Skeletal muscle tissue (tissue), 4 donors: ENCODE data around the gene CAB39. TPM values are rescaled to one million over a fixed set of nuclear protein-coding genes. Genes with fewer than 3 reads are reported as not detected.
"Not testable (repeated sequence)": the region's sequence is repeated elsewhere in the genome, so short reads cannot be mapped to it uniquely, and the experiment has no call there.

Experiments used
- H3K27ac ChIP-seq: one replicate; pipeline ENCODE4 v1.7.0; 2013; ENCODE audit warnings: mild to moderate bottlenecking, low read depth, low read length, inconsistent platforms
- H3K27me3 ChIP-seq, 3 donors: one replicate each; pipeline ENCODE4 v1.7.0; 2013; ENCODE audit warnings: low read length in 3 of 3; ENCODE audit not compliant: control insufficient read depth in 3 of 3, insufficient read depth in 3 of 3
- H3K36me3 ChIP-seq, 3 donors: one replicate each; pipeline ENCODE4 v1.7.0; 2013; ENCODE audit warnings: low read length in 3 of 3; ENCODE audit not compliant: control insufficient read depth in 3 of 3, insufficient read depth in 3 of 3
- H3K4me1 ChIP-seq, 3 donors: one replicate each; pipeline ENCODE4 v1.7.0; 2013; ENCODE audit warnings: low read length in 3 of 3, mild to moderate bottlenecking in 3 of 3; ENCODE audit not compliant: control insufficient read depth in 3 of 3, insufficient read depth in 3 of 3
- H3K4me3 ChIP-seq, 3 donors: one replicate each; pipeline ENCODE4 v1.7.0; 2013; ENCODE audit warnings: low read length in 3 of 3
- H3K9ac ChIP-seq, 3 donors: one replicate each; pipeline ENCODE4 v1.7.0; 2013; ENCODE audit warnings: low read length in 3 of 3, mild to moderate bottlenecking in 3 of 3, moderate library complexity in 2 of 3, low read depth in 1 of 3
- H3K9me3 ChIP-seq, 3 donors: one replicate each; pipeline ENCODE4 v1.7.0; 2013; ENCODE audit warnings: low read length in 3 of 3; ENCODE audit not compliant: control insufficient read depth in 3 of 3
- total RNA-seq: library from RNA; depleted of rRNA; stranded (reverse); fragments of >200 nt; gene quantifications from one replicate; pipeline ENCODE4 v1.2.3, GENCODE V29; 2014
- donor health status: Osteomylitis.

CAB39 gene
- total RNA-seq, 1 donor from 2014 or later, result 60.5 TPM

DNA sequence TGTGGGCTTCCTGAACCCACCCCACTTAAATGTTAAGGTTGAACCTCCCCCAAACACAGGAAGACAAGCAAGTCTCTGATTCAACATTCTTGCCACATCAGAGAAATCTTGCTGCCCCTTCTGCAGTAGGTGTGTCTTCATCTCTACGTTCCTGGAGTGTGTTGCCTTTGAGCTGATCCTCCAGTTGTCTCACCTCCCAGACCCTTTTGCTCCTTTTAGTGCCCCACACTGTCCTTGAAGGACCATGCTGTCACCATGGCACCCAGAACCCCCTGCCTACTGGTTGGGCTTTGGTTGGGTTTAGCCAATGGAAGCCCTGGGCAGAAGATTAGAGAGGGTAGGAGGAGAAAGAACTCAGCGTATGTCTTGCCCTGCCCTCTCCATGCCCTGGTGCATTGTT is 10.7 kb downstream of the CAB39 start:
- peaks cover 11 to 24% (median 18%) of the 10 kb centered on the region in 3 donors for H3K4me1 ChIP-seq
- no peak overlapping the region for H3K4me3 ChIP-seq
- H3K27me3 ChIP-seq, result no peaks in the 10 kb centered on the region
- no peak overlapping the region for H3K9ac ChIP-seq
- H3K36me3 ChIP-seq, result no peaks in the 10 kb centered on the region
- no peak overlapping the region for H3K27ac ChIP-seq
- no peaks in the 10 kb centered on the region for H3K9me3 ChIP-seq

DNA sequence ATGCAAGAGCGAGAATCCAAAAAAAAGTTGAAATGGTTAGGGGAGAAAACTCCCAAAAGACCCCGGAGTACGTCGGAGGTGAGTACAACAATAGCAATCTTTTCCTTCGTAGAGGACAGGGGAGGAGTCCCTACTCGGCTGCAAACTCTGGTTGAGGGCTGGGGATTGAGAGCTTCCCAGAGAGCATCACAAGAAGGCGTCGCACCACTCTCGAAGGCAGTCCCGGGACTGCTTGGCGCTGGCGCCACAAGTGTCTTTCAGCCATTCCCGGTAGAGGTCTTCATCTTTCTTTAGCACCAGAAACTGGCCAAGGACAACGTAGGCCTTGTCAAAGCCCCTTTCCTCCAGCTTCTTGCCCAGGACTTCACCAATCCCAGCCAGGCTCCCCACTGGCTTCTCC is 12.3 kb downstream of the CAB39 start:
- not testable (repeated sequence) for H3K9me3 ChIP-seq, H3K4me3 ChIP-seq, H3K27ac ChIP-seq, H3K36me3 ChIP-seq, H3K9ac ChIP-seq, H3K27me3 ChIP-seq
- H3K4me1 ChIP-seq, result peaks cover 7 to 14% (median 11%) of the 10 kb centered on the region in 3 donors

DNA sequence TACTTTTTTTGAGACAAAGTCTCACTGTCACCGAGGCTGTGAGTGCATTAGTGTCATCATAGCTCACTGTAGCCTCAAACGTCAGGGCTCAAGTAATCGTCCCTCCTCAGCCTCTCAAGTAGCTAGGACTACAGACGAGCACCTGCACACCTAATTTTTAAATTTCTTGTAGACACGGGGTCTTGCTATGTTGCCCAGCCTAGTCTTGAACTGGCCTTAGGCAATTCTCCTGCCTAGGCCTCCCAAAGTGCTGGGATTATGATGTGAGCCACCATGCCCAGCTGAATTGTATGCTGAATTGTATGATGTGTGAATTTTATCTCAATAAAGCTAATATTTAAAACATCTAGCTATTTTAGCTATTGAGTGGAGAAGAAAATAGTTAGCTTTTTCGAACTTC is 18.9 kb downstream of the CAB39 start:
- no peak overlapping the region for H3K27ac ChIP-seq
- H3K4me1 ChIP-seq, result peaks cover 7 to 15% (median 8%) of the 10 kb centered on the region in 3 donors
- no peak overlapping the region for H3K9ac ChIP-seq
- H3K9me3 ChIP-seq, result no peaks in the 10 kb centered on the region
- no peak overlapping the region for H3K4me3 ChIP-seq
- no peaks in the 10 kb centered on the region for H3K27me3 ChIP-seq
- no peaks in the 10 kb centered on the region for H3K36me3 ChIP-seq

DNA sequence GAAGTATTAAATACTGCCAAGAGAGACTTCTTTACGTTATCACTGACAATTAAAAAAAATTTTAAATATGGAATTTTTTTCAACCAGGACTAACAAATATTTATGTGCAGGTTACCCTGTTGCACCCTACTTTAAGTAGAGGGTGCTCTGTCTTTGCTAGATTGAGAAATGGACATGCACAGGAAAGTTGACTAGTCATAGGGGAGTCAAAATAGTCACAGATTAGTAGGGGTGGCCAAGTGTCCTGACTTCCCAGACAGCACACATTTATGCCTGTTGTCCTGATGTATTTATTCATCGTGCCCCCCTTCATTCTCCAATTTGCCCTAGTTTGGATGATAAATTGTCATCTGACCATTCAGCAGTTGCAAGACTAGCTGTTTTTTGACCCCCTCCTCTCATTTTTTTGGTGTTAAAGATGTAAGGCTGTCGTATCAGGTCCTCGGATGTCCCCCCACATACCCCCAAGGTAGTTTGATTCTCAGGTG is 20.3 kb downstream of the CAB39 start:
- Histone ChIP-seq H3K9ac (no peak overlapping the region), H3K4me3 (no peak overlapping the region), H3K27me3 (no peaks in the 10 kb centered on the region), H3K27ac (no peak overlapping the region), H3K36me3 (no peaks in the 10 kb centered on the region), H3K9me3 (no peaks in the 10 kb centered on the region), H3K4me1 (peaks cover 10 to 22% (median 21%) of the 10 kb centered on the region in 3 donors)

DNA sequence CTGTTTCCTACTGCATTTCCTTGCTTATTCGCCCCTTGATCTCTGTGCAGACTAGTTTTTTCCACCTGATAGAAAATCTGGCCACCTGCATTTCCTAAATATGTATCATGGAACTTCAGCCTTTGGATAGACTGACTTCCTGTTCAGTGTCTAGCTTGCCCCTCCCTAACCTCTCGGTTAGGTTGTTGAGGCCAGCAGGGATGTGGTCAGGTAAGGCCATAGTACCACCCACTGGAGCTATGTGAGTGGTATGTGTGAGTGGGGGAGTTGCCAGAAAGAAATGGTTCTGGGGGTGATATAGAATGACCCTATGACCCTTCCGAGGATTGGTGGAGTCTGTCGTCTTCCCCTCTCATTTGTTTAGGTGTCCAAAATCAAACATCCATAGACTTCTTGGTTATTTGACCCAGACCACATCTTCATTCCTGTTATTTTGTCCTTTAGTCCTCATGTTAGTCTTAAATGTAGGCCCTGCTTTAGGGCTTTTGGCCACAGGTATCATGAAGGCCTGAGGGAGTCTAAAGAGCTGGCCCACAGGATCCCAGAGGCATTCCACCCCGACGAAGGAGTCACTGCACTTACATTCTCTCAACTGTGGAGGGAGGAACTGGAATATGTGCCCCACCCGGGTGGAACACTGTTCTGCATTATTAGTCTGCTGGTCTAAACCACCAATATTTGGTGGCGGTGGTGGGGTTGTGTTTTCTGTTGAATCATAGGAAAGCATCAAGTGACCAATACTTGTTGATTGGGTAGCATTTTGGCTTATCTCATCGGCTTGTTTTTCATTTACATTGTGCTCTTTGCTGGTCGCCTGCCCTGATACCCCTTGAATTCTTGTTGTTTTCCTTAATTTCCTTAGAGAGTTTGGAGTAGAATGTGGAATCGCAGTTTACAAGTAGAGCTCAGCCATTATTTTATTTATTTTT is 21.9 kb downstream of the CAB39 start:
- H3K9me3 ChIP-seq, result no peaks in the 10 kb centered on the region
- H3K9ac ChIP-seq, result no peak overlapping the region
- H3K36me3 ChIP-seq, result no peaks in the 10 kb centered on the region
- no peak overlapping the region for H3K4me3 ChIP-seq
- no peak overlapping the region for H3K27ac ChIP-seq
- H3K4me1 ChIP-seq, result peaks cover 12 to 28% (median 27%) of the 10 kb centered on the region in 3 donors
- no peaks in the 10 kb centered on the region for H3K27me3 ChIP-seq

DNA sequence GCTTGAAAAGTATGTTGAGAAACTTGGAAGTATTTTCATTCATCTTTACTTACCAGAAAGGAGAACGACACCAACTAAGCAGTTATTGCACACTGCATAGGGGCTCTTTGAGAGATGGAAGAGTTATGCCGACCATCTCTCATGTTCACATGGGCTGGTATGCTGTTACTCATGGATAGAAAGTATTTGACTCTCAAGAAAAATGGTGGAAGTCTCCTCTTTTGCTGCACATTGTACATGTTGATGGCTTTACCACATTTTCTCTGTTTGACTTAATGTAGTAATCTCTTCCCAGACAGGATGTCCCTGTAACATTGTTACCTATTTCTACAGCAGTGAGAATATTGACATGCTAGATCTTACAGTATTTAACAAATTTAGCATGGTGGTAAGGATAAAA is 23.2 kb downstream of the CAB39 start:
- Histone ChIP-seq H3K4me1 (peaks cover 12 to 28% (median 27%) of the 10 kb centered on the region in 3 donors), H3K27me3 (no peaks in the 10 kb centered on the region), H3K27ac (no peak overlapping the region), H3K9me3 (no peaks in the 10 kb centered on the region), H3K36me3 (no peaks in the 10 kb centered on the region), H3K4me3 (no peak overlapping the region), H3K9ac (no peak overlapping the region)

DNA sequence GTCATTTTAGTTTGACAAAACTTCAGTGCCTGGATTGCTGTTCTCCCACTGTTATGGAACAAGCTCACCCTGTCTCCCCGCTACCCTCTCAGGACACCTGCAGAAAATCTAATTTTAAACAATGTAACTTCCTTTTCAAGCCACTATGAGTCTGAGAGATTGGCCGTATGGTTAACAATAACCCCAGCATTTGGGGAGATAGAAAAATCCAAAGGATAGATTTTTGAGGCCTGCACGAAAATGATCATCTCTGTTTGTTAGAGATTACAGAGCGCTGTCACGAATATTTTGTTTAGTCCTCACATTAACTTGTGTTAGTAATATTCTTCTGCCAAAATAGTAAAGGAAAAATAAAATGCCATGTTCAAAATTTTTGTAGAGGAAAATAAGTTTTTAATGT is 24.7 kb downstream of the CAB39 start:
- Histone ChIP-seq H3K9me3 (no peaks in the 10 kb centered on the region), H3K36me3 (no peaks in the 10 kb centered on the region), H3K4me3 (no peak overlapping the region), H3K4me1 (peaks cover 12 to 28% (median 27%) of the 10 kb centered on the region in 3 donors), H3K27ac (no peak overlapping the region), H3K27me3 (no peaks in the 10 kb centered on the region), H3K9ac (no peak overlapping the region)

DNA sequence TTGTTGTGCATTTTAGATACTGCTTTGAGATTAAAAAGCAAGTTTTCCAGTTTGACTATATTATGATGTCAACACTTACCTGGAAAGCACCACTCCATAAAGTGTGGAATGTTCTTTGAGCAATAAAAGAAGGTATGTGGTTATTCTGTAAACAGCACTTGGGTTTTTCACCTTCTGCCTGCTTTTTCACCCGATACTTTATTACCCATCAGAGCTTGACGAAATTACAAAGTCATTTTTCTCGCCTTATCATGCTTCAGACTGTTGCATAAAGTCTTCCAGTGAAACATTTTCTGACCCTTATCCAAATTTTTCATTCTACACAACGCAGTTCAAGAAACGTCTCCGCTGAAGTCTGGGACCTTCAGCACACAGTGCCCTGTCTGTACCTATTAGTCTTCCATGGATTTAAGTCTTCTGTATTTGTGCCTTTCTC is 25.2 kb downstream of the CAB39 start:
- Histone ChIP-seq H3K9me3 (no peaks in the 10 kb centered on the region), H3K4me1 (peaks cover 12 to 27% (median 24%) of the 10 kb centered on the region in 3 donors), H3K4me3 (no peak overlapping the region), H3K27me3 (no peaks in the 10 kb centered on the region), H3K9ac (no peak overlapping the region), H3K27ac (no peak overlapping the region), H3K36me3 (no peaks in the 10 kb centered on the region)

DNA sequence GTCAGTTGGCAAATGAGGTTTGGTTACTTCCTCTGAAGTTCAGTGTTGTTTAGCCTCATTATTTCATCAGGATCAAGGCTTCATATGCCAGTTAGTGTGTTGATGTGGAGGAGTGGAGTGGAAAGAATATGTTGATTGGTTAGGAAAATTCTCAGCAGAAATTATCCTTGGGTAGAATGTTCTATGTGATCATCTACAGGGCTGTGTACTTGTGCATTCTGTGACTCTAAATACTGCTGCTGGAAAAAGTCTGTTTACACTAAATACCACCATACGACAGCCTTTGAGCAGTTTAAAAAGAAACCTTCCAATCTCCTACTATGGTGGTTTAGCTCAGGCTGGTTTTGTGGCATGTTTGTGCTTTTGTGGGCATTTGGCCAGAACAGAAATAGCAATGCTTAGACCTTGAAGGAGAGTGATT is 25.8 kb downstream of the CAB39 start:
- Histone ChIP-seq H3K4me3 (no peak overlapping the region), H3K36me3 (no peaks in the 10 kb centered on the region), H3K4me1 (peaks cover 9 to 27% (median 21%) of the 10 kb centered on the region in 3 donors), H3K27me3 (no peaks in the 10 kb centered on the region), H3K9me3 (no peaks in the 10 kb centered on the region), H3K9ac (peak overlapping the region in 1 of 3 donors; percentile 43), H3K27ac (no peak overlapping the region)

DNA sequence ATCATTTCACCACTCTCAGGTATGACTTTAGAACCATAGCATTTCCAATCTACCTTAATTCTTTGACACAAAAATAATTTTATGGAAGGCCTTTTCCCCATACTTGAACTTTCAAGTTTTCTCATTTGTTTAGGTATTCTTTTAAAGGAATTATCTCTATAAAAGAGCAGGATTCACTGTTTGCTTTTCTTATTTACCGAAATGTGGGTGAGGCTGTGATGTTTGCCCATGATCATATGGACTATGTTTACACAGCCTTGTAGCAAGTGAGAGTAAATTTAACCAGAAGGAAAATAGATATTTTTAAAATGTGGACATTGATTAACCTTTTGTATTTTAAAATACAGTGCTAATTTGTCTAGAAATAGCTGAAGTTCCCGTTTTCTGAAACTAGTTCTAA is 26.3 kb downstream of the CAB39 start:
- Histone ChIP-seq H3K9ac (peak overlapping the region in 1 of 3 donors; percentile 43), H3K4me1 (peaks cover 9 to 27% (median 21%) of the 10 kb centered on the region in 3 donors), H3K4me3 (no peak overlapping the region), H3K27ac (no peak overlapping the region), H3K36me3 (no peaks in the 10 kb centered on the region), H3K9me3 (no peaks in the 10 kb centered on the region), H3K27me3 (no peaks in the 10 kb centered on the region)
